Lower leg skin (tissue), 4 donors: Measurements from ENCODE around the gene UBE2G1. TPM values are rescaled to one million over a fixed set of nuclear protein-coding genes. Genes with fewer than 3 reads are reported as not detected.
"Not testable (repeated sequence)": the region's sequence is repeated elsewhere in the genome, so short reads cannot be mapped to it uniquely, and the experiment has no call there.

Source experiments
- DNase-seq, 2 donors: peaks; one replicate each; pipeline ENCODE4 v3.0.0-alpha.2; 2019; ENCODE audit warnings: low spot score in 2 of 2
- H3K4me3 ChIP-seq: fragments of 200-600 bp; sonication (generic); 2 replicates; pipeline ENCODE4 v1.5.1; 2017; ENCODE audit warnings: mild to moderate bottlenecking, low read depth; ENCODE audit not compliant: poor library complexity, severe bottlenecking
- CTCF ChIP-seq, 3 donors: fragments of 450-650 bp; IDR thresholded peaks; one replicate each; pipeline ENCODE4 v1.5.1; 2016; ENCODE audit warnings: antibody characterized with exemption in 3 of 3, mild to moderate bottlenecking in 3 of 3, moderate library complexity in 2 of 3
- POLR2A ChIP-seq, 2 donors: fragments of 450-650 bp; IDR thresholded peaks; one replicate each; pipeline ENCODE4 v1.6.1; 2016 to 2017; ENCODE audit warnings: antibody characterized with exemption in 2 of 2, mild to moderate bottlenecking in 1 of 2, moderate library complexity in 1 of 2
- WGBS, 2 donors: methylation state at CpG; one replicate each; pipeline ENCODE4 v1.1.5; 2018; 5-methylcytosine and 5-hydroxymethylcytosine counted together
- intact Hi-C: fragments of 100-400 bp; cut with DNase I; formaldehyde crosslinking; loops from one replicate; pipeline ENCODE4 v1.15.0; 2023; ENCODE audit warnings: low total_unique reads
- total RNA-seq, 4 donors: library from RNA; depleted of rRNA; stranded (reverse); fragments of >200 nt; gene quantifications; one replicate each; pipeline ENCODE4 v1.1.0, GENCODE V29; 2016

Gene UBE2G1
- total RNA-seq, 4 donors from 2014 or later, result 72.3 to 84.3 (median 78.5) TPM

GRCh38 chr17:4256952-4257351 is 109.5 kb downstream of the UBE2G1 start:
- 90 to 92% methylated on average over 2 of the region's 2 CpGs for WGBS, 2 donors

GRCh38 chr17:4255271-4255670 is 111.2 kb downstream of the UBE2G1 start:
- WGBS, 2 donors, result 87 to 91% methylated on average over 6 of the region's 6 CpGs
- H3K4me3 ChIP-seq, intact Hi-C loops: not testable (repeated sequence)
- peak in 1 of 2 donors; percentile 49 for DNase-seq

More at GRCh38 chr17:4256952-4257351, 109.5 kb downstream of the UBE2G1 start:
- TF ChIP-seq CTCF (IDR thresholded peaks at IDR 0.05) (no peak), POLR2A (IDR thresholded peaks at IDR 0.05) (no peak)
- peak in 1 of 2 donors; percentile 39 for DNase-seq
- intact Hi-C loops, result no loop called here
- H3K4me3 ChIP-seq, result no peak overlapping the region

- no peak for TF ChIP-seq CTCF (IDR thresholded peaks at IDR 0.05)
- TF ChIP-seq POLR2A (IDR thresholded peaks at IDR 0.05), result no peak
- WGBS, 2 donors, result 85 to 87% methylated on average over 2 of the region's 2 CpGs
- H3K4me3 ChIP-seq, result no peak overlapping the region
- intact Hi-C loops, result no loop called here
- no peak for DNase-seq
Observed at GRCh38 chr17:4250887-4251286, 115.6 kb downstream of the UBE2G1 start.

- intact Hi-C loops, result no loop called here
- TF ChIP-seq POLR2A (IDR thresholded peaks at IDR 0.05) (no peak), CTCF (IDR thresholded peaks at IDR 0.05) (no peak)
- WGBS, 2 donors, result 52 to 53% methylated on average over 4 of the region's 4 CpGs
- DNase-seq, result no peak
- H3K4me3 ChIP-seq, result no peak overlapping the region
Observed at GRCh38 chr17:4249452-4250029, 116.9 kb downstream of the UBE2G1 start.

GRCh38 chr17:4248504-4249277 is 117.8 kb downstream of the UBE2G1 start:
- no peak for DNase-seq
- TF ChIP-seq CTCF (IDR thresholded peaks at IDR 0.05), result no peak
- no peak for TF ChIP-seq POLR2A (IDR thresholded peaks at IDR 0.05)
- intact Hi-C loops, result no loop called here
- H3K4me3 ChIP-seq, result no peak overlapping the region
- 68 to 73% methylated on average over 7 of the region's 7 CpGs for WGBS, 2 donors

GRCh38 chr17:4247971-4248388 is 118.5 kb downstream of the UBE2G1 start:
- DNase-seq, result peak in 1 of 2 donors; percentile 58
- intact Hi-C loops, result no loop called here
- WGBS, 2 donors, result 55 to 63% methylated on average over 11 of the region's 11 CpGs
- TF ChIP-seq POLR2A (IDR thresholded peaks at IDR 0.05), result no peak
- no peak for TF ChIP-seq CTCF (IDR thresholded peaks at IDR 0.05)
- no peak overlapping the region for H3K4me3 ChIP-seq
